ENCODE results near the gene PLRG1.

DNA sequence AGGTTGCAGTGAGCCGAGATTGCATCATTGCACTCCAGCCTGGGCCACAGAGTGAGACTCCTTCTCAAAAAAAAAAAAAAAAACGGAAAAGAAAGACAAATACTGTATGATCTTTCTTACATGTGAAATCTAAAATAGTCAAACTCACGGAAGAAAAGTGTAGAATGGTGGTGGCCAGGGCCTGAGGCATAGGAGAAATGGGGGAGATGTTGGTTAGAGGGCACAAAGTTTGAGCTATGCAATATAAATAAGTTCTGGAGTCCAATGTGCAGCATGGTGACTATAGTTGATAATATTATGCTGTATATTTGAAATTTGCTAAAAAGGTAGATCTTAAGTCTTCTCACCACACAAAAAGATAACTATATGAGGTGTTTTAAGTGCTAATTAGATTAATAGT, 41.7 kb upstream of the PLRG1 start:
- TF ChIP-seq, protein P1, sequence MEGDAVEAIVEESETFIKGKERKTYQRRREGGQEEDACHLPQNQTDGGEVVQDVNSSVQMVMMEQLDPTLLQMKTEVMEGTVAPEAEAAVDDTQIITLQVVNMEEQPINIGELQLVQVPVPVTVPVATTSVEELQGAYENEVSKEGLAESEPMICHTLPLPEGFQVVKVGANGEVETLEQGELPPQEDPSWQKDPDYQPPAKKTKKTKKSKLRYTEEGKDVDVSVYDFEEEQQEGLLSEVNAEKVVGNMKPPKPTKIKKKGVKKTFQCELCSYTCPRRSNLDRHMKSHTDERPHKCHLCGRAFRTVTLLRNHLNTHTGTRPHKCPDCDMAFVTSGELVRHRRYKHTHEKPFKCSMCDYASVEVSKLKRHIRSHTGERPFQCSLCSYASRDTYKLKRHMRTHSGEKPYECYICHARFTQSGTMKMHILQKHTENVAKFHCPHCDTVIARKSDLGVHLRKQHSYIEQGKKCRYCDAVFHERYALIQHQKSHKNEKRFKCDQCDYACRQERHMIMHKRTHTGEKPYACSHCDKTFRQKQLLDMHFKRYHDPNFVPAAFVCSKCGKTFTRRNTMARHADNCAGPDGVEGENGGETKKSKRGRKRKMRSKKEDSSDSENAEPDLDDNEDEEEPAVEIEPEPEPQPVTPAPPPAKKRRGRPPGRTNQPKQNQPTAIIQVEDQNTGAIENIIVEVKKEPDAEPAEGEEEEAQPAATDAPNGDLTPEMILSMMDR (IDR thresholded peaks at IDR 0.05) = no peak
- TF ChIP-seq EP300 (IDR thresholded peaks at IDR 0.05) (no peak), POLR2A (IDR thresholded peaks at IDR 0.05) (no peak), POLR2AphosphoS5 (IDR thresholded peaks at IDR 0.05) (no peak)

All from upper lobe of left lung (tissue), 4 donors.